Measurements from ENCODE around the gene RPRD2. TPM values are rescaled to one million over a fixed set of nuclear protein-coding genes. Genes with fewer than 3 reads are reported as not detected.

The RPRD2 gene
- total and polyA plus RNA-seq, 9 of the 15 experiments (the other 6 are each of a cell fraction or from before 2014, with no cell fraction given) = 1.5 to 21.6 (median 7.7) TPM

GRCh38 chr1:150486966-150487762 lies 123.2 kb downstream of the RPRD2 start, which contains the start of gene TARS2 (continued):
- TF ChIP-seq DDX20 (tag; IDR thresholded peaks at IDR 0.05; ENCODE audit: low read depth) = no peak
- TF ChIP-seq NR4A1 (CRISPR knock-in tag; IDR thresholded peaks at IDR 0.05) = no peak
- 0 out of 2 replicates have a peak, but pooled peaks have one; percentile 38 for TF ChIP-seq NR4A1 (tag; IDR thresholded peaks at IDR 0.05)
- no peak for TF ChIP-seq NR1H2 (CRISPR knock-in tag; IDR thresholded peaks at IDR 0.05)
- no peak for TF ChIP-seq ZNF212 (CRISPR knock-in tag; IDR thresholded peaks at IDR 0.05)
- TF ChIP-seq ILK (tag; IDR thresholded peaks at IDR 0.05; ENCODE audit: borderline replicate concordance, low read depth) = no peak
- TF ChIP-seq FOXK2 (conservative IDR thresholded peaks at IDR 0.05 in 1 of 2, IDR thresholded peaks at IDR 0.05 in 1 of 2; ENCODE audit: low read depth in 2 of 2) = peak; percentile 89 to 95
- TF ChIP-seq PPARD (CRISPR knock-in tag; IDR thresholded peaks at IDR 0.05) = no peak
- TF ChIP-seq SIX5 (IDR thresholded peaks at IDR 0.05; ENCODE audit: borderline replicate concordance in 1 of 2, insufficient read depth in 1 of 2, low read depth in 1 of 2, low read length in 2 of 2) = peak; percentile 27 to 42; a peak in 2 of 4 replicates
- TF ChIP-seq PCBP1 (IDR thresholded peaks at IDR 0.05; ENCODE audit: low read depth, low read length, poor library complexity, severe bottlenecking) = no peak
- TF ChIP-seq HLTF (IDR thresholded peaks at IDR 0.05) = peak; percentile 75; the same call in 1 of the 2 replicates
- TF ChIP-seq ZNF561 (CRISPR knock-in tag; conservative IDR thresholded peaks at IDR 0.05) = no peak
- peak; percentile 96 for TF ChIP-seq LCOR (CRISPR knock-in tag; IDR thresholded peaks at IDR 0.05)
- TF ChIP-seq CXXC5 (CRISPR knock-in tag; IDR thresholded peaks at IDR 0.05) = peak; percentile 85
